ENCODE measurements around the gene PER2. TPM values are rescaled to one million over a fixed set of nuclear protein-coding genes. Genes with fewer than 3 reads are reported as not detected.

The PER2 gene
- total RNA-seq, 1 donor from 2014 or later: 15.3 TPM

DNA sequence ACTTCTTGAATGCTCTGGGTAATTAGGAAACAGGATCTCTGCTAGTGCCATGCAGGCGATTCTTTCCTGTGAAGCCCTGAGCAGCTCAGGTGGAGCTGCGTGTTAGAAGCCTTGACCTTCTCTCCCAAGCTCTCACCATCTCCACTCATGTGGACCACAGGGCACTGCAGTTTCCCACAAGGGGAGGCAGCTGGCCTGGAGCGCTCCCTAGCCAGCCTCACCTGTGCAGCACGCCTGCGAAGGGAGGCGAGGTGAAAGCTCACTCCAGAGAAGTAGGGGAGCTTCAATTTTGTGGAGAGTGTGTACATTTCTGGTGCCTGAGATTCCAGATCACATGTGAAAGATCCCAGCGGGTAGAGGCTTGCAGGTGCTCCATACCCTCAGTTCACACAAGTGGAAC is 37.5 kb downstream of the PER2 start:
- DNase-seq: no peak

GRCh38 chr2:238247841-238248453 is 40.5 kb downstream of the PER2 start:
- DNase-seq: no peak

DNA sequence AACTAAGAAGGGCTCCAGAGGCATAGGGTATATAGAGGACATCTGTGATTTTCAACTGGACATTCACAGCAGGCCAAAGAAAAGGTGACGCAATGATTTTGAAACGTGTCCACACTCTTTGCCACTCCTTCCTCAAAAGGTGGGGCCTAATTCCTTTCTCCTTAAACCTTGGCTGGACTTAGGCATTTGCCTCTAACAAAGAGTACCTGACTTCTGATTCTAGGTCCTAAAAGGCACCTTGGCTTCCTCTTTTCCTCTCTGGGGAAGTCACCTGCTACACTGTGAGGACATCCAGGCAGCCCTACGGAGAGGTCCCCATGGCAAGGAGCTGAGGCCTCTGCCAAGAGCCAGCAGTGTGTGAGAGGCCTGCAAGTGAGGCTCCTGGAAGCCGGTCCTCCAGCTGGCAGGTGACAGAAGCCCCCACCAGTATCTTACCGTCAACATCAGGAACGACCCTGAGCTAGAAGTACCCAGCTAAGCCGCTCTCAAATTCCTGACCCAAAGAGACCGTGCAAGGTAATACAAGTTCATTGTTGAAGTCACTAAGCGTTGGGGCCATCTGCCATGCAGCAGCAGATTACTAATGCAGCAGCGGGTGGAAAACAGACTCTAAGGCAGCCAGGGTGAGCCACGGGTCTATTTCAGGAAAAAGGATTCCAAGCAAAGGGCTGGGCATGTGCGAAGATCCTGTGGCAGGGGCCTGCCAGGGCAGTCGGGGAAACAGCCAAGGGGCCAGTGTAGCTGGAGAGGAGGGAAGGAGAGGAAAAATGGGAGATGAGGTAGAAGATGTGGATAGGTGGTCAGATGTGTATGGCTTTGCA is 41.2 kb downstream of the PER2 start:
- peak; percentile 50 for DNase-seq

GRCh38 chr2:238244151-238244550 is 44.3 kb downstream of the PER2 start:
- DNase-seq: no peak

DNA sequence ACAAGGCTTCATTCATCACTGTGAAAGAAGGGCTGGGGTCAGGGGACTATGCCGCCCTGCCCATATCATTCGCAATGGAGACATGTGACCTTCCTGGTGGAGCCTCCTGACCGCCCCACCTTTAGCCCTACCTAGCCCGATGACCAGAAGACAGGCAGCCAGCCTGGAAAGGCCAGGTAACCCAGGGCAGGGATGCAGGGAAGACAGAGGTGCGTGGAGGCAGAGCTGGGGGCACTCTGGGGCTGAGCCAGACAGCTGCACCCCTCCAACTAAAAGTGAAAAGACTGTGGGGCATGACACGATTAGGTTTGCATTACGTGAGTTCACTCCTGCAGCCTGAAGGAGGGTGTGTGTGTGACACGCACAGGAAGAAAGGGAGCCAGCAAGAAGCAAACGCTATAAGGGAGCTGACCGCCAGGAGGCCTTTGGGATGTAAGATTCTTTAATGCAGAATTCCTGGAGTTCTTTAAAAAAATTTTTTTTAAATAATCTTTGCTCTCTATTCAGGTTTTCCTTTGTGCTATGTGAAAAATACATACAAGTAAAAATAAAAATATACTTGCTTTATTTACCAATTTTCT is 44.8 kb downstream of the PER2 start:
- DNase-seq: no peak

DNA sequence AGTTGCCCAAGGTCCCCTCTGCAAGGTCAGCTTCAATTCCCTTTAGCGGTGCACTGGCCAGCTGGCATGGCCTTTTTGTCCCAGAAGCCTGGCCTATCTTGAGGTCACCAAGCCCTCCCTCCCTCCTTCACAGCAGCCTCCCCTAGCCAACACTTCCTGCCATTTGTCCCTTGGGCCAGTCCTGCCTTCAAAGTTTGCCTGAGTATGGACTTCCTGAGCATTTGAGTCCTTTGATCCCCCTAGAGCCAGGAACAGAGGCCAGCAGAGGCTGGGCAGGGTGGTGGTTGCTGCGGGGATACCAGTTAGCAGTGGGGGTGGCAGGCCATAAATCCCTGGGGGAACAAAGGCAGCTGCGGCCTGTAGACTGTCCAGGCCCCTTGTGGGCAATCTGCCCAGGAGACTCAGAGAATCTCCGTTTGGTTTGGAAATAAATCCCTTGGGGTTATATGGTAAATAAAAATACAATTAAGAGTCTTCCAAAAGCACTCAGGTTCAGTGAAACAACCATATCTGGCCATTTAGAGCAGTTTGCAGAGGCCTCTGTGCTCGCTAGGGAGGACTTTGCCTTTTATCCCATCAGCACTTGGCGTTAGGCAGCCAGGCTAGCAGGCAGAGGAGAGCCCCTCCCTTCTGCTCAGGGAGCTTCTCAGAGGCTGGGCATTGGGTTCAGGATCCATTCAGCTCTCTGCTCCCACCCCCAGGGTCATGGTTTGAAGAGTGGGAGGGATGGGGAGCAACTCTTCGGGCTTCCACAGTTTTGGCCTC is 45.5 kb downstream of the PER2 start:
- no peak for DNase-seq

GRCh38 chr2:238241970-238242369 is 46.4 kb downstream of the PER2 start:
- DNase-seq: no peak

GRCh38 chr2:238240757-238241711 is 47.4 kb downstream of the PER2 start:
- DNase-seq: peak; percentile 96

GRCh38 chr2:238239863-238240756 is 48.3 kb downstream of the PER2 start, which contains the start of gene HES6:
Gene HES6, minus strand, starts transcription at chr2:238240038. Its CDS starts 133 bp downstream, at chr2:238239905.
- DNase-seq: peak; percentile 96

GRCh38 chr2:238239543-238239862 is 48.9 kb downstream of the PER2 start:
- no peak for DNase-seq

GRCh38 chr2:238238766-238239542 is 49.5 kb downstream of the PER2 start:
- DNase-seq: peak; percentile 43

DNA sequence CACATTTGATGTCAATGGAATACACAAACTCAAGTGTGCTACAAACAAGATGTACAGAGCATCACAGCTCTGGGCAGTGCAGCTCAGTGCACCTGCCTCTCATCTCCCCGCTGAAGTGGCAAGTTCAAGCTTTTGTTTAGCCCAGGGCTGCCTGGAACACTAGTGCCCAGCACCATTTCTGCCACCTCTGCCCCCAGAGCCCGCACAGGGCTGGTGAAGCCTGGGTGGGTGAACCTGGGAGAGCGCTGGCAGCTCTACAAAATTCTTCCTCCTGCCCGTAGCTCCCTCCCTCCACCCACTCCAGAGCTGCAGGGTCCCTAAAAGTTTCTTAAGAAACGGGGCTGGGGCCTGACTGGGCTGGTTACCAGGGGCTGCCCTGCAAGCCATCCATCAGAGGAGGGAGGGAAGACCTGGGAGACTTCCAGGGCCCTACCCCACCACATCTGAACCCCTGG is 50.1 kb downstream of the PER2 start:
- DNase-seq: no peak

DNA sequence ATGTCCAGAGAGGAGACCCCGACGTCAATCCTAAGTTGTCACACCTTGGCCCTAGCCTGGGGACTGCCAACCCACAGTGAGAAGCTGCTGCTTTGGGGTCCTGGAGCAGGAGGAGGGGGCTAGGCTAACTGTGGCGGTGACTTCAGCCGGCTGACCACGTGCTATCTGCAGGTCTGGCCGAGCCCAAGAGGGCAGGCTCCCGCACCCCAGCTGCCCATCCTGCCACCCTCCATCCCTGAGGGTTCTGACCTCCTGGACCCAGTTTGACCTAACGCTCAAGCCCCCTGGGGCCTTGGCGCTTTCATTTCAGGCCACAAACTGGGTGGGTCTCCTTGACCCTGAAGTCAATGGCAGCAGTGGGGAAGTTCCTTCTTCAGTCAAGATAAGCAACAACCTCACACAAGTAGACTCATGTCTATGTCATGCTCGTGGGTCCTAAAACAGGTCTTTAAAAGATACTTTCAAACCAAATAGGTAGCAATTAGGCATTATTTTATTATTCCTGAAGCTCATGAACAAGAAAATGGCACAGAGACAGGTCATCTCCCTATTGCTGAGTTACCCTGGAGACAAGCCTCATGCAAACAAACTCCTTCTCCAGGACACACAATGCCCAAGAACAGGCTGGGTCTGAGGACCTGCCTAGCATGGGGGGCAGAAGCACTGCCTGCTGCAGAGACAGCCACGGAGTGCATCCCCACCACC is 50.8 kb downstream of the PER2 start:
- no peak for DNase-seq

- no peak for DNase-seq
Measured at GRCh38 chr2:238236571-238236970, 51.8 kb downstream of the PER2 start.

GRCh38 chr2:238235856-238236255 is 52.6 kb downstream of the PER2 start:
- no peak for DNase-seq

GRCh38 chr2:238235331-238235732 is 53.1 kb downstream of the PER2 start:
- DNase-seq: no peak

DNA sequence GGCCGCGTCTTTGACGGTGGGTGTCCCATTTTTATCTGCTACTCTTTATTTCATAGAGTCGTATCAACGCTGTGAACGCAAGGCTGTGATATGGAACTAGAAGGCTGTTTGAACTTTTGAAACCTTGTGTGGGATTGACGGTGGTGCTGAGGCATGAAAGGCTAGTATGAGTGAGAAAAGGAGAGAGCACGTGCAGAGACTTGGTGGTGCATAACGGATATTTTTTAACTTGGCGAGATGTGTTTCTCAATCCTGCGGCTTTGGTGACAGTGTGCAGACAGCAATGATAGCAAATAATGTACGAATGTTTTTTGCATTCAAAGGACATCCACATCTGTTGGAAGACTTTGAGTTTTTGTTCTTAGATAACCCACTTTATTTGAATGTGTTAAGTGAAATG is 54.8 kb downstream of the PER2 start:
- no peak for DNase-seq

DNA sequence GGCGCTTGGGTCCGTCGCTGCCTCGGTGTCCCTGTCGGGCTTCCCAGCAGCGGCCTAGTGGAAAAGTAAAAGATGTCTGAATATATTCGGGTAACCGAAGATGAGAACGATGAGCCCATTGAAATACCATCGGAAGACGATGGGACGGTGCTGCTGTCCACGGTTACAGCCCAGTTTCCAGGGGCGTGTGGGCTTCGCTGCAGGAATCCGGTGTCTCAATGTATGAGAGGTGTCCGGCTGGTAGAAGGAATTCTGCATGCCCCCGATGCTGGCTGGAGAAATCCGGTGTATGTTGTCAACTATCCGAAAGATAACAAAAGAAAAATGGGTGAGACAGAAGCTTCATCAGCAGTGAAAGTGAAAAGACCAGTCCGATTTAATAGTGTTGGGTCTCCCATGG is 56.6 kb downstream of the PER2 start:
- no peak for DNase-seq

DNA sequence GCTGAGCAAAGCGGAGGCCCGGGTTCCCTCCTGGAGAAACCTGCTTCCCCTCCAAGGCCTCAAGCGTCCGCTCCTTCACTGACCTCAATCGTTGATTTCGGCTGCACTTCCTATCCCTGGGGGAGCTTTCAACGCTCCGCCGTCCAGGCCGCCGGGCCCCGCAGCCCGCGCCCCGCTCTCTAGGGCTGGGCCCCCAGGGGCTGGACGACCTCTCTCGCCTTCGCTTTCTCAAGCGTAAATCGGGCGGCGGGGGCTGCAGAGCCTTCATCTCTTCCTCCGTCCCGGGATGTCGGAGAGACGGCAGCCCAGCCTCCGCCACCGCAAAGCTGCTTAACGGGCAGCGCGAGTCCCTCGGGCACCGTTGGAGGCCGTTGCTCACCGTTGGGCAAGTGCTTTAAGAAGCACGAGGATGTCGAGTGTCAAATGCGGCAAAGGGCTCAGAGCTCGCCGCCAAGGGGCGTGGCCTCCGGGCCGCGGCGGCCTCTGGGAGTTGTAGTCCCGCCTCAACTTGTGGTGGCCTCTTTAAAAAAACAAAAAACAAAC is 57.1 kb downstream of the PER2 start:
- DNase-seq: peak; percentile 61
